Muscle of back (tissue), 11 donors: ENCODE data around the gene CDC14B. TPM values are rescaled to one million over a fixed set of nuclear protein-coding genes. Genes with fewer than 3 reads are reported as not detected.
"Not testable (repeated sequence)": the region's sequence is repeated elsewhere in the genome, so short reads cannot be mapped to it uniquely, and the experiment has no call there.

Source experiments
- DNase-seq, 3 donors: peaks; one replicate each; pipeline versions ENCODE4 v3.0.0 to v3.0.0-alpha.2; 2013
- polyA plus RNA-seq, 10 donors: library from polyadenylated mRNA; unstranded; fragments of 120-200 nt; gene quantifications; one replicate each; pipeline ENCODE4 v1.2.1, GENCODE V29; 2013; ENCODE audit not compliant: insufficient read length in 10 of 10

Gene CDC14B
- polyA plus RNA-seq, 10 donors: 10.6 to 18.8 (median 14.8) TPM

DNA sequence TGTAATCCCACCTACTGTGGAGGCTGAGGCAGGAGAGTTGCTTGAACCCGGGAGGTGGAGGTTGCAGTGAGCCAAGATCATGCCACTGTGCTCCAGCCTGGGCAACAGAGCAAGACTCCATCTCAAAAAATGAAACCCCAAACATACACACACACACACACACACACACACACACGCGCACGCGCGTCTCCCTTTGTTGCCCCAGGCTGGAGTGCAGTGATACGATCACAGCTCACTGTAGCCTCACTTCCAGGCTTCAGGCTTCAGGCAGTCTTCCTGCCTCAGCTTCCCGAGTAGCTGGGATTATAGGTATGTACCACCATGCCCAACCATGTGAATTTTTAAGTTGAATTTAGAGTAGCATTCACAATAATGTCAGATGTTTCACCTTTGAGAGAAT lies 13.9 kb upstream of the CDC14B start:
- not testable (repeated sequence) for DNase-seq

DNA sequence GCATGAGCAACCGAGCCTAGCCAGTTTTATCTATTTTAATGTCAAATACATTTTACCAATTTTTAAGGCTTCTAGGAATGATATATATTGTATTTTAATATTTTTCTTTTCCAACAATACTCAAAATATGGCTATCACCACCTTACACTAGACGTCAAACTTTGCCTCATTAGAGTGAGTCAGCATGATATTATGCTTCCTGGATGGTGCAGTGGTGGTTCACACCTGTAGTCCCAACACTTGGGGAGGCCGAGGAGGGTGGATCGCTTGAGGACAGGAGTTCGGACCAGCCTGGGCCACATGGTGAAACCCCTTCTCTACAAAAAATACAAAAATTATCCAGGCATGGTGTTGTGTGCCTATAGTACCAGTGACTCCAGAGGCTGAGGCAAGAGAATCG lies 7.3 kb upstream of the CDC14B start:
- no peak for DNase-seq

DNA sequence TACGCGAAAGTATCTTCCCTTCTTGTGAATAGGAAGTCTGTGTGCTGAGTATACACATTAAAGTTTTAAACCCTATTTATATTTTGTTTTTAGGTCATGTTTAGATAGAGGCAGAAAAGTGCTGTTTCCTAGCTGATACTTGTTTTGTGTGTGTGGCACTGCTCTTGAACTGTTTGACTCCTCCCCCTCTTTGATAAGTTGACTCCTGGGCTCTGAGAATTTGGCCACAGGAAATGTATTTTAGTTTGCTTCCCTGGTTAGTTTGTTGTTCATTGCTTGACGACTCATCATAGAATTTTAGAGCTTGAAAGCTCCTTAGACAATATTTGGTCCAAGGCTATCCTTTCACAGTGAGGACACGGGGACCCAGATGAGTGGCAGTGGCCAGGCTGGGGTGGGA lies 2.0 kb upstream of the CDC14B start:
- no peak for DNase-seq

DNA sequence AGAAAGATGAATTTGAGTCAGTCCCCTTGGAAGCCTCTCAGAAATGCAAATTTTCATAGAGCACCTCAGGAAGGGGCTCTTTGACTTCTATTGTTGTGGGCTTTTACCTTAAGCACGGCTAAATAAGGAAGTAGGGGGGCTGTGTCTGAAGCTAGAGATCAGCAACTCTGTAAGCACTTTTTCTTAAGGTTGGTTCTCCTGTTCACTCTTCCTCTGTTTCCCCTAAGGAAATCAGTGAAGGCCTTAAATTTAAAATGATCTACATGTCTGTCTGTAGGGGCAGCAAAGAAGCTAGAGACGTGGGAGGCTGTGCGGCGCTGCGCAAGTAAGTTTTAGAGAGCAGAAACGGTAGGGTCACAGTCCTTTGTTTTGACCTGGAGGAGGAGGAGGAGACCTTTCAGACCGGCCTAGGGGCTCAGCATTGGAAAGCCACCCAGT lies 1.2 kb upstream of the CDC14B start:
- DNase-seq: peak in 1 of 3 donors; percentile 20

DNA sequence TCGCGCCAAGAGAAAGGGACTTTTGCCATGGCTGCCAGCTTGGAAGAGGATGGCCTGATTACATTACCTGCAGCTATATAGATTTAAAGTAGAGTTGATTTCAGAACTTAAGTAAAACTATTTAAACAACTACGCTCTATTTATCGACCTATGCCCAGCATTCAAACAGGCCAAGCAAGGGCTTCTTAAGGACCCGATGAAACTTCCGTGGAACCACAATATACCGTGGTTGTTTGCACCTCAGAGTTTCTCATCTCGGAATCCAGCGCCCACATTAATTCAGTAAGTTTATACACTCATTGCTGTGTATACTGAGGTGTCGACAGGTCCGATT lies 505 bp upstream of the CDC14B start:
- DNase-seq: no peak

DNA sequence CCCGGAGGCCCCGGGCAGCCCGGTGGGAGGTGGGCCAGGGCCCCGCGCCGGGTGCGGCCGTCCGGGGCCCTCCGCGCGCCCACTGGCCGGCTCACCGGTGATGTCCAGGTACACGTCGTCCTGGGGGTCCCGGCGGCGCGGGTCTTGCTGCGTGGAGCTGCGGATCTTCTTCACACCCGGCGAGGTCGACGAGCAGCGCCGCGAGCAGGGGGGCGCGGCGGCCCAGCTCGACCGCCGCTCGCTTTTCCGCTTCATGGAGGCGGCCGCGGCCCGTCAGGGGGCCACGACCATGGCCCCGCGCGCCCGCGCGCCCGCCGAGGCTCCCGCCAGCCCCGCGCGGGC lies 548 bp downstream of the CDC14B start:
- peak in 1 of 3 donors; percentile 45 for DNase-seq

DNA sequence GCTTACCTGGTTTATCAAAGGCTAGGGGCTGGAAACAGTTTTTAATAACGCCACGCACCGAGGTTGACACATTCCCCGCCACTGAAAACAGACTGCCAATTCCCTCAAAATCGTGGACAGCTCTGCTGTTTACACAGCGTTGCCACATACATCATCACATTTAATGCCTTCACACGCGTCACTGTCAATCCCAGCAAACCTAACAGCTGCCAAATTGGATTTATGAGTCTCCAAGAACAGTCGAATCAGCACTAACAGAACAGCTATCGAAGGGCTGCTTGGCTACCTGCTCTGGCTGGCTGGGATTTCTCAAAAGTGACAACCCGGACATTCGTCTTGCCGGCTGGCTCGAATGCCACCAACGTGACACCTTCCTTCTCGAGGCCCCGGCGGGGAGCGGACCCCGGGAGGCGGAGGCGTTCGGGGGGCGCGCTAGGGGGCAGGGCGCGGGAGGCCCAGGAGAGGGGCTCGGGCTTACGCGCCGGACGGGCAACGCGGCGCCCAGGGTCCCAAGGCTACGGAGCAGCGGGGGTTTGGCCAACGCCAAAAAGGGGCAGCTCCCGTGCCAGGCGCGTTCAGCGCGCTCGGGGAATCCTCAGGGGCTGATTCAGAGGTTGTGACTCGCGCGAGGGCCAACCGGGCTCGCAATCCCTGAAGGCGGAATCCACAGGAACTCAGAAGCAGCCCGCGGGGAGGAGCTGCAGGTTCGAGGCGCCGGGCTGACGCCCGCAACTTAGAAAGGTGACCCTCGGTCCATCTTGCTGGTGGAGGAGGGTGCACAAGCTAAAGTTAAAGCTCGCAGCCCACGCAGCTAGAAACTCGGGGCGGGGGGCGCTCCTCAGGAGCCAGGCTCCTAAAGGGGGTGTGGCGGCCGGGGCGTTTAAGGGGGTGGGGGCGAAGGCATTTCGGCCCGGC lies 1.2 kb downstream of the CDC14B start:
- peak; percentile 60 to 69 (median 62) for DNase-seq

DNA sequence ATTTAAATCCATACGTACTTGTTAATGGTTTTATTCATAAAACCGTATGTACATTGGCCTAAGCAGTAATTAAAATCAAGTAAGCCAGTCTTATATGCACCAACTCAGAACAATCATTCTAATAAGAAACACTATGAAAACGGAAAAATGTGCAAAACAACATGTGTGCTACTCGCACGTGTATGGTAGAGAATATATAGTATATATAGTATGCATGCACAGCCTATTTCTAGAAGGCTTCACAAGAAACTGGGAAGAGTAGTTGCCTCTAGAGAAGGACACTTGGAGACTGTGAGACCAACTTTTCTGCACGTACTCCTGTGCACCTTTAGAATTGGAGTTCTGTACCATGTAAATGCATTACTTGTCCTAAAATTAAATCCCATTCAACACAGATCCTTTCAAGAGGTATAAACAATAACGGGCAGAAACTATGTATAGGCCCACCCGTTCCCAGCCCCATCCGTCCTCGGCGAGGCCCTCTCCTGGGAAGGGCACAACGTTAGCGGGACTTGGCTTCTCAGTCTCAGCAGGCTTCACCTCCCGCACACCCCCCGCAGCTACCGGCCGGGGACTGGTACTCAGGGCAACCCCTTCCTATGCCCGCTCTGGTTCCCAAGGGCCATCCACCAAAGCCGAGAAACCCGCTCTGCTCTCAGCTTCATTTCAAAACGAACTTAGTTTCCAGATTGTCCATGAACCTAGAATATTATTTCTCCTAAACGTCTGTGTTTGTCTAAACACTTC lies 2.0 kb downstream of the CDC14B start:
- no peak for DNase-seq

DNA sequence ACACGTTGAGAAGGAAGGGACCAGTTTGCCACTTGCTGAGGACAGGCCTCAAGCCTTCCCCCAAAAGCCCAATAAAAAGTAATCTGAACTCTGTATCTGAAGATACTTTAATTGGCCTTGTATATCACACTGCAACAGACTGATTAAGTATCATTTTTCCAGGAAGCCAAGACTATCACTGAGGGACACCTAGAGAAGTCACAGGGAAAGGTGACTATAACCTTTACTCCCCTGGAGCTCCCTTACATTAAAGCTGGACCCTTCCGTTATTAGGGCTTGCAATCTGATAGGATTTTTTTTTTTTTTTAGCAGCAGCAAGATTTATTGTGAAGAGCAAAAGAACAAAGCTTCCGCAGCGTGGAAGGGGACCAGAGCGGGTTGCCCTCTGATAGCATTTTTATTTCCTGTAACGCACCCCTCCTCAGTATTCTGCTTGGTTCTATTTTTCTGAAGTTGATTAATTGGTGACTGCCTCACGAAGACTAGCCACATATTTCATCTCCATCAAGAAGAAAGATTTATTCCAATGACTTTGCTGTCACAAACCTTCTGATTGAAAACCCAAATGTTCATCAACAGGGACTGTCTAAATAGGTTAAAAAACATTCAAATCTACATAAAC lies 2.7 kb downstream of the CDC14B start:
- DNase-seq: no peak

DNA sequence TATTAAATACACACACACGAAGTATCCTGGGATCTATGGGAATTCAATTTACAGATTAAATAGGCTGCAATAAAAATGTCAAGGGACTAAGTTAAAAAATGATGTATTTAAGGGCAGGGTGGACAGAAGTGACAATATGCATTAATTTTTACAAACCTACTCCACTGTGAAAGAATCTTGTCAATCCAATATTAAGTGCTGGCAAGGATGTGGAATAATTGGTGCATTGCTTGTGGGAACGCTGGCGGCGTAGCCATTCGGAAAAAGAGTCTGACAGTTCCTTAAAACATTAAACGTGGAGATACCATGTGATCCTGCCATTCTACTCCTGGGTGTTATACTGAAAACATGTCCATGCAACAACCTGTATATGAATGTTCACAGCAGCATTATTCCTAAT lies 4.2 kb downstream of the CDC14B start:
- DNase-seq: no peak

DNA sequence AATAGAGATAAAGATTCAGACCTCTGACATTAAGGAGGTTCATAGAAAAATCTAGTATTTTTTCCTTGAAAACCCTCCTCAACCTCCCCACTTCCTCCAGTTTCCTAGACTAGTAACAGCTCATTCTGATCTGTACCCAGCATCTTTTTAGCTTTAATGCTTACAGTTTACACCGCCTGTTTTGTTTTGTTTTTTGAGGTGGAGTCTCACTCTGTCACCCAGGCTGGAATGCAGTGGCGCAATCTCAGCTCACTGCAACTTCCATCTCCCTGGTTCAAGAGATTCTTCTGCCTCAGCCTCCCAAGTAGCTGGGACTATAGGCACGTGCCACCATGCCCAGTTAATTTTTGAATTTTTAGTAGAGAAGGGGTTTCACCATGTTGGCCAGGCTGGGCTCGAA lies 5.0 kb downstream of the CDC14B start:
- not testable (repeated sequence) for DNase-seq

DNA sequence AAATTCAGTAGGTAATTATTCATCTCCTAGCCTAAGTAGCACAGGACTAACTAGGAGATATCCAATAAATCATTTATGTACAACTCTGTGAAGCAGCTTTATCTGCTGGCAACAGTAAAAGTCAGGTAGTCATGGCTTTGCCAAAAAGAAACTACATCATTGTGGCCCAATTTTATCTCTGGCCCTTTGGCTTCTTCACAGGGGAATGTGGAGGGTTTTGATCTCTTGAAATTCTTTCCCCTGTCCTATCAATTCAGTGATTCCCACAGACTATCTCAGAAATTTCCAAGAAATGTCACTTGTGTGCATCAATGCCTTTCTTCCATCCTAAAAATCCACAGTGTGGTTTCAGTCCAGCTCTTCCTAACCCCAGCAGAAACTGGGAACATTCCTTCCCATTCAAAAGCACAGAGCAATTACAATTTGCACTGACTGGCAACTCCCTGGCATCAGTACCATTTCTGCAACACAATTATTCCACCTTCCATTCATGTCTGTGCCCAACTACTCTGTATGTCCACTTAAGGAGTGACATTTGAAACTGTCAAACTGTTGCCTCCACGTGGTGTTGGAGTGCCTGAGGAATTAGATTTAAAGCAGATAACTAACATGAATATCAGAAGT lies 6.6 kb downstream of the CDC14B start:
- no peak for DNase-seq

DNA sequence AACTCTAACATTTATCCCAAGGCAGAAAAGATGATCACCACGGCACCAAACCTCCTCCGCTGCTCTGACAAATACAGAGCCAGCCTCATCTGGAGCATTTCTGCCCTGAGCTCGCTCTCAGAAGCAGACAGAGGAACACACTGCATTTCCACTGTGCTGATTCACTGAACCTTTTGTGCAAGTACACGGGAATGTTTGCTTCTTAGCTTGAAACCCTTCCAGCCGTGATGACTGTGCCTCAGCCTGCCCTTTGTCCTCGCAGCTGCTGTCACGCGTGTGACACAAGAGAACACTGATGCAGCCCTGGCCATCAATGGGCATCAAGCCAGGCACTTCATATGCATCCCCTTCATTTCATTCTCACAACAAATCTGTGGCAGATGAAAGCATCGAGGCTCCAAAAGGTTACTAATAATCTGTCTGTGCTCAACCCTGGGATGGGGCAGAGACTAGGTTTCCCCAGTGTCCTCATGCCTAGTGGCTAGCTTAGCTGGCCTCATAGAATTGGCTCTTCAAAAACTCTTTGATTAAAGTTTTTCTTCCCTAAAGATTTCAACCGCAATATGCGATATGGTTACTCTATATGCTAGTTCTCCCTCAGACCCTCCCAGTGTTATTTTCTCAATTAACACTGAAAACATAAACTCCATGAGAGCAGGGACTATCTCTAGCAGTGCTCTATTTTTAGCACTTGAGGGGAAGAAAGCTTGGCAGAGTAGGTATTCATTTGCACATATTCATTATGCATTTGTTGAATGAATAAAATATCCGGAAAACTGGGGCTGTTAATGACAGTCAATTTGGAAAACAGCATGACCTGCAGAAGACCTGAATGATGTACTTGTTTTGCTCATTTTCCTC lies 7.3 kb downstream of the CDC14B start:
- DNase-seq: peak in 2 of 3 donors; percentile 48 to 65

DNA sequence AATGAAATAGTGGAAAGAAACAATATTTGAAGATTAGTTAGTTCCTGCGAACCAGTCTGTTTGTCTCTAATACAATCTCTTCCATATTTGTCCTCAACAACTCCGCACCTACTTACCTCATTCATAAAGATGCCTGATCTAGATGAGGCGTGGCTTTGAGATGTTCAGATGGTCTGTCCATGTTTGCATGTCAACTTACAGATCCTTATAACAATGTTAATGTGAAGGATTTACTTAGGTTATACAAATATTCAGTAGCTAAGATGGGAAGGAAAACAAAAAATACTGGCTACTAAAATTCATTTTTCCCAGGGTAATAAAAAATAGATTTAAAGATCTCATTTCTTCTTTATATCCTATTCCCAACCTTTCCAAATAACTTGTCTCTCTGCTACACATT lies 8.3 kb downstream of the CDC14B start:
- DNase-seq: no peak

DNA sequence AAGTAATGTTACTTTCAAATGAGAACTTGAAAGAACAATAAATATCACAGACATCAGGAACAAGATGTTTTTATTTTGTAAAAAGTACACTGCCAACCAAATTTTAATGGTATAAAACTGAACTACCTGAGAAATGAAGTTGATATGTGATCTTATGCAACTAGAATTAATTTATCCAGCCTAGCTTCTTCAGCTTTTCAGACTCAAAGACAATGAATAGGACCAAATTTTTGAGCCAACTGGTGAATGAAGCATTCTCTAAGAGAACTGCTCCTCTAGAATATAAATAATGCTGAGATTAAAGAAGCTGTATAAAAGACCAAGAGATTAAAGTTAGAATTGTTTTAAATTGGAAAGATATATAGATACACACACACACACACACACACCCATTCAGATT lies 9.9 kb downstream of the CDC14B start:
- DNase-seq: no peak

DNA sequence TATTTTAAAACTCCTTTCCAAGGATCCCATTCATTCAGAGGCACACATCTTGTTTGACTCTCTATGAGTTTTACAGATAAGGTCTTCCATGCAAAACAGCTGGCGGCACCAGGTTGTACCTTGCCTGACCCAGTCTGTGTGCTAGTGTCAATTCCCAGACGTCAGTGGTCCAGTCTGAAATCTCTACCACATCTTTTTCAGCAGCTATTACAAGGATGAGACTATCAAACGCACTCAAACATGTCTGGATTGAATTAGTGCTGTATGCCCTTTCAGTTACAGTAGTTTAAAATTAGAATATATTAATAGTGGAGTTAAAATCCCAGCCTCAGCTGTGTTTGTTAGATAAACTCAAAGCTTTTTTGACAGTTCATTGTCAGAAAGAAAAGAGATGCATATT lies 11.7 kb downstream of the CDC14B start:
- no peak for DNase-seq

DNA sequence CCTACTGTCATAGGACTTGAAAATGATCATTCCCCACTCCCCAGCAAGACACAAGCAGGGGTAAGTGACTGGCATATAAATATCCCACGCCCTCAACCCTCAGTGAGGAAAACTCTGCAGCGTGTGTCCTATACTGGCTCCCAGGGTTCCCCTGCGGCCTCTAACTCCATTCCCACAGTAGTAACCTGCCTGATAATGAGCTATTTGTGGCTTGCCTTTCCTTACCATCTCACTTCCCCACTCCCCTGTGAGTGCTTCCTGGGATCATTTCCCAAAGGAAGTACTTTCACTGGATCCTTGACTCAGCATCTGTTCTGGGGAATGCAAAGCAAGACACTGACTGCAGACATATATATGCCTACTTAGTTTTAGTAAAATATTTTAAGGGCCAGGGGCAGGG lies 14.3 kb downstream of the CDC14B start:
- DNase-seq: no peak

DNA sequence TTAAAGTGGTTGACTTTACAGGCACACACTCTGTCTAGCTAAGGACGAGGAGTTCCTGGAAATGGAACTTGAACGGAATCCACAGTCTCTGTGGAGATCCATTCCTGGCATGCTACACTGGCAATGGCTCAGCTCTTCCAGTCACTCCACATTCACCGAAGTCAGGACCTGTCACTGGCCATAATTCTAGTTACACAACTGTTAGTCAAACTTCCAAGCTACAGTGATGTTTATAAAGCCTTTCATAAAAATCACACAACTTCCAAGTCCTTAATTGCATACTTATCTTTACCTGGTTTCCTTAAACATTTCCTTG lies 15.7 kb downstream of the CDC14B start:
- peak in 2 of 3 donors; percentile 61 to 67 for DNase-seq

DNA sequence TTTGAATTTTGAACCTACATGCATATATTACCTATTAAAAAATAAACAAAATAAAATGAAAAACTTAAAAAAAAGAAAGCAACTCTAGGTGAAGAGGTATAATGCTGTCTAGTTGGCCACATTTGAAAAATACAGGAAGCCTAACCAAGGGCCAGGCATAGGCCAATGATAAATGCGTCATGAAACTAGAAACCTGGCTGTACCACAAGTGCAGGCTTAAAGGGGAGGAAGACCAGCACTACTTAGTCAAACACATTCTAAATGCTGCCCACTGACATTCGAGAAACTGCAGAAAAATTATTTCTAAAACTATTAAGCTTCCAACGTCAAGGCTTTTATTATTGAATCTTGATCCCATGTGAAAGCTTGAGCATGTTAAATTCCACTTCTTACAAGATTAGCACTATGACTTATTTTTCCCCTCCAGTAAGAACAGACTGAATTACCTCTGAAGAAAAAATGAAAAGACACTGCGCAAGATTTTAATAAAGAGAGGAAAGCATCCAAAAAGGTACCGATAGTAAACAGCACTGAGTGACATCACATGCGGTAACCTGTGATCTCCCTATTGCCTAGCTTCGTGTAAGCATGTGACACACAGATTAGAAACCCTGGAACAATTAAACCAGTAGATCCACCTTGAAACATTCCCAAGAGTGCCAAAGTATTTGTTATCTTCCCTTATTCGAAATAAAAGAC lies 16.2 kb downstream of the CDC14B start:
- DNase-seq: peak in 1 of 3 donors; percentile 49

DNA sequence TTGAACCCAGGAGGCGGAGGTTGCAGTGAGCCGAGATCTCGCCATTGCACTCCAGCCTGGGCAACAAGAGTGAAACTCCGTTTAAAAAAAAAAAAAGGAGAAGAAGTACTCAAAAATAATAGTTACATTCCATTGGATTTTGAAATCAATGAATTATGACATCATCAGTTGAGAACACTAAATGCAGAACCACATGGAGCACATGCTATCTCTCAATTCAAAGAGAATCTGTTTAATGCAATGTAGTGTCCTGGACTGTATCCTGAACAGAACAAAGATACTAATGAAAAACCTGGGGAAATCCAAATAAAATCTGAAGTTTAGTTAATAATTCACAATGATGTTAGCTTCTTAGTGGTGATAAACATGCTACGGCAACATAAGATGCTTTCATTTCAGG lies 20.3 kb downstream of the CDC14B start:
- DNase-seq: no peak

DNA sequence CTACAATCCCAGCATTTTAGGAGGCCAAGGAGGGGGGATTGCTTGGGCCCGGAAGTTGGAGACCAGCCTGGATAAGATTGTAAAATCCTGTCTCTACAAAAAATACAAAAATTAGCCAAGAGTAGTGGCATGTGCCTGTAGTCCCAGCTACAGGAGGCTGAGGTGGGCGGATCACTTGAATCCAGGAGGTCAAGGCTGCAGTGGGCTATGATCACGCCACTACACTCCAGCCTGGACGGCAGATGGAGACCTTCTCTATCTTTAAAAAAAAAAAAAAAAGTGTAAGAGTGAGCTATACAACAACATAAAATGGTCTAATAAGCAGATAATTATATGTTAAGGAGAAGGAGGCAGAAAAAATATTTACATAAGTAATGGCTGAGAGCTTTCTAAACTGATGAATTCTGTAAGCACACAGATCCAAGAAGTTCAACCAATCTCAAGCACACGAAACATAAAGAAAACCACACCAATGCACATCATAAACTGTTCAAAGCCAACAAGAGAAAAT lies 23.0 kb downstream of the CDC14B start:
- no peak for DNase-seq
